ENCODE data around the gene OSBPL10.

GRCh38 chr3:31946484-31947081 is 34.5 kb downstream of the OSBPL10 start:
- TF ChIP-seq CTCF (conservative IDR thresholded peaks at IDR 0.05; ENCODE audit: low read length) (no peak), EZH2phosphoT487 (IDR thresholded peaks at IDR 0.05; ENCODE audit: borderline replicate concordance) (no peak)

Data from Loucy (cell line).